ENCODE data around the gene MAP2K7. TPM values are rescaled to one million over a fixed set of nuclear protein-coding genes. Genes with fewer than 3 reads are reported as not detected.

MAP2K7 gene
- total RNA-seq, 1 experiment from 2014 or later, result 59.1 TPM

- Histone ChIP-seq H3K9ac (ENCODE audit: low read length) (peak overlapping the region; percentile 61), H3K27ac (ENCODE audit: low read depth, low read length) (peak overlapping the region; percentile 86), H3K9me2 (ENCODE audit: insufficient read depth) (no peaks in the 10 kb centered on the region), H3K9me3 (ENCODE audit: control insufficient read depth in 1 of 2, insufficient read depth in 1 of 2, low read depth in 1 of 2, low read length in 2 of 2) (no peaks in the 10 kb centered on the region), H3K4me1 (ENCODE audit: control insufficient read depth in 1 of 2, insufficient read depth in 2 of 2, low read length in 2 of 2) (peaks cover 26 to 66% of the 10 kb centered on the region in 2 experiments), H3K4me3 (replicated peaks in 1 of 2; ENCODE audit: low read depth in 1 of 2, low read length in 2 of 2) (peak overlapping the region; percentile 46 to 58), H4K20me1 (ENCODE audit: insufficient read depth) (no peaks in the 10 kb centered on the region), H3K79me2 (ENCODE audit: insufficient read depth, low read length) (no peaks in the 10 kb centered on the region), H2AFZ (ENCODE audit: low read depth, low read length, poor library complexity, severe bottlenecking) (no peak overlapping the region), H3K4me2 (ENCODE audit: low read length) (peak overlapping the region; percentile 85), H3K27me3 (ENCODE audit: insufficient read depth, low read length) (no peaks in the 10 kb centered on the region), H3K36me3 (ENCODE audit: control insufficient read depth in 1 of 2, insufficient read depth in 2 of 2, low read length in 2 of 2) (no peaks in the 10 kb centered on the region)
- RAD21 ChIA-PET (ENCODE audit: low non-redundant PET in 1 of 2, low total read pairs in 2 of 2, uncharacterized antibody in 2 of 2, unreplicated experiment in 2 of 2), result interaction anchor here (0.6 to 1.8 kb wide), 6 partner anchors 13 to 300 kb away, joined by 3 to 7 read pairs (median 4); partner anchors contain the start of genes SNAPC2 (in 2 of the 2) and MAP2K7 (in 1 of the 2)
- POLR2A ChIA-PET, result interaction anchor here (0.9 to 2.2 kb wide), 6 partner anchors 15 to 75 kb away, joined by 3 to 33 read pairs (median 4); partner anchors contain the start of genes MAP2K7, SNAPC2 and TIMM44
- intact Hi-C loops (cut with micrococcal nuclease), result no loop called here
- peak; percentile 14 for ATAC-seq
- no peak for DNase-seq (ENCODE audit: low read depth, low spot score)
- TF ChIP-seq MAX (IDR thresholded peaks at IDR 0.05) (peak; percentile 90; the same call in 1 of the 2 replicates), EZH2phosphoT487 (IDR thresholded peaks at IDR 0.05; ENCODE audit: borderline replicate concordance) (no peak)
- no TSS peak for BruUV-seq (replicated peaks)
- CTCF ChIA-PET, result interaction anchor here (0.6 to 2.2 kb wide), 17 partner anchors 8 to 766 kb away, joined by 3 to 41 read pairs (median 9); partner anchors contain the start of genes LRRC8E, MAP2K7 and SNAPC2
Observed at GRCh38 chr19:7868326-7868670, 35.4 kb upstream of the MAP2K7 start.

- no peaks in the 10 kb centered on the region for H3K79me2 ChIP-seq (ENCODE audit: insufficient read depth, low read length)
- intact Hi-C loops (cut with micrococcal nuclease), result no loop called here
- peak overlapping the region; percentile 61 for H3K9ac ChIP-seq (ENCODE audit: low read length)
- ATAC-seq, result peak; percentile 59
- ChIA-PET CTCF (interaction anchor here (0.6 to 2.2 kb wide), 23 partner anchors 8 to 767 kb away, joined by 3 to 41 read pairs (median 7); partner anchors contain the start of genes LRRC8E, MAP2K7, SNAPC2 and TRAPPC5), POLR2A (interaction anchor here (0.9 to 2.2 kb wide), 11 partner anchors 16 to 75 kb away, joined by 3 to 33 read pairs (median 3); partner anchors contain the start of genes LRRC8E, MAP2K7, SNAPC2 and TIMM44), RAD21 (ENCODE audit: low non-redundant PET in 1 of 2, low total read pairs in 2 of 2, uncharacterized antibody in 2 of 2, unreplicated experiment in 2 of 2) (interaction anchor here (0.6 to 1.8 kb wide), 6 partner anchors 14 to 301 kb away, joined by 3 to 7 read pairs (median 4); partner anchors contain the start of genes SNAPC2 (in 2 of the 2) and MAP2K7 (in 1 of the 2))
- no peaks in the 10 kb centered on the region for H3K9me3 ChIP-seq (ENCODE audit: control insufficient read depth in 1 of 2, insufficient read depth in 1 of 2, low read depth in 1 of 2, low read length in 2 of 2)
- H3K27ac ChIP-seq (ENCODE audit: low read depth, low read length), result peak overlapping the region; percentile 86
- peak; percentile 77; the same call in 1 of the 2 replicates for TF ChIP-seq MAX (IDR thresholded peaks at IDR 0.05)
- TF ChIP-seq SRF (IDR thresholded peaks at IDR 0.05; ENCODE audit: low read depth), result no peak
- TF ChIP-seq SP1 (IDR thresholded peaks at IDR 0.05; ENCODE audit: low read depth), result no peak; the same call in 1 of the 2 replicates
- TF ChIP-seq CBX3 (IDR thresholded peaks at IDR 0.05; ENCODE audit: low read depth), result no peak
- TF ChIP-seq CTCF (IDR thresholded peaks at IDR 0.05 in 2 of 3, conservative IDR thresholded peaks at IDR 0.05 in 1 of 3; ENCODE audit: borderline replicate concordance in 1 of 3, insufficient read depth in 1 of 3, low read depth in 2 of 3, low read length in 2 of 3), result peak in 2 of 3 experiments; percentile 63 to 65; a peak in 4 of 6 replicates
- peak; percentile 21 for TF ChIP-seq TCF7L2 (IDR thresholded peaks at IDR 0.05; ENCODE audit: borderline replicate concordance, extremely low read depth, insufficient read depth, insufficient read length)
- TF ChIP-seq POLR2A (IDR thresholded peaks at IDR 0.05; ENCODE audit: borderline replicate concordance, extremely low read depth, insufficient read depth, insufficient read length), result no peak
- TF ChIP-seq POLR2AphosphoS5 (IDR thresholded peaks at IDR 0.05; ENCODE audit: low read depth, low read length), result peak; percentile 28
- no peak for TF ChIP-seq SIN3A (IDR thresholded peaks at IDR 0.05; ENCODE audit: low read depth)
- BruUV-seq (replicated peaks), result no TSS peak
- peaks cover 26 to 67% of the 10 kb centered on the region in 2 experiments for H3K4me1 ChIP-seq (ENCODE audit: control insufficient read depth in 1 of 2, insufficient read depth in 2 of 2, low read length in 2 of 2)
- DNase-seq (ENCODE audit: low read depth, low spot score), result peak; percentile 92
- no peaks in the 10 kb centered on the region for H3K27me3 ChIP-seq (ENCODE audit: insufficient read depth, low read length)
- H3K4me3 ChIP-seq (replicated peaks in 1 of 2; ENCODE audit: low read depth in 1 of 2, low read length in 2 of 2), result peak overlapping the region; percentile 46 to 58
- peak overlapping the region; percentile 85 for H3K4me2 ChIP-seq (ENCODE audit: low read length)
- H2AFZ ChIP-seq (ENCODE audit: low read depth, low read length, poor library complexity, severe bottlenecking), result no peak overlapping the region
- H4K20me1 ChIP-seq (ENCODE audit: insufficient read depth), result no peaks in the 10 kb centered on the region
- no peaks in the 10 kb centered on the region for H3K9me2 ChIP-seq (ENCODE audit: insufficient read depth)
- H3K36me3 ChIP-seq (ENCODE audit: control insufficient read depth in 1 of 2, insufficient read depth in 2 of 2, low read length in 2 of 2), result no peaks in the 10 kb centered on the region
Observed at GRCh38 chr19:7868671-7869452, 34.8 kb upstream of the MAP2K7 start.

Data from HCT116 (cell line).